ENCODE data around the gene DNAJC24. TPM values are rescaled to one million over a fixed set of nuclear protein-coding genes. Genes with fewer than 3 reads are reported as not detected.

The DNAJC24 gene
- polyA plus RNA-seq, 3 donors: 3.4 to 4.8 (median 4.4) TPM

DNA sequence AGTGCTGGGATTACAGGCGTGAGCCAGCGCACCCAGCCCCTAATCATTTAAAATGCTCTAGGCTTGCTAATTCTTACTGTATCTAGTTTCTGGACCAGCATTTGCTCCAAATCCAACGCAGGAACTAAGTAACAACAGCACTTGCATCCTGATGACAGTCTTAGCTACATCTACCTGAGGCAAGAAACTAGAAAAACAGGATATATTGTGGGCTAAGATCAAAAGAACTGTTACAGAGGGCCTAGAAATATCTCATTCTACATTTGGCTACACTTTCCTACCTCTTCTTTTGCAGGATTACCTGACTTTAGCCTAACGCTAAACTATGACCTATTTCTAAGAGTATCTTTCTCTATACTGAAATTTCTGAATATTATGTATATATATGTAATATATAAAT is 7.9 kb upstream of the DNAJC24 start:
- Mint-ChIP-seq H3K36me3 (no peaks in the 10 kb centered on the region), H3K27me3 (ENCODE audit: low read depth in 3 of 3) (peaks cover 9 to 19% (median 15%) of the 10 kb centered on the region in 3 donors), H3K9me3 (no peaks in the 10 kb centered on the region), H3K4me1 (peaks cover 2% of the 10 kb centered on the region), H3K27ac (no peak overlapping the region), H3K4me3 (no peak overlapping the region)
- TF ChIP-seq, protein P1, sequence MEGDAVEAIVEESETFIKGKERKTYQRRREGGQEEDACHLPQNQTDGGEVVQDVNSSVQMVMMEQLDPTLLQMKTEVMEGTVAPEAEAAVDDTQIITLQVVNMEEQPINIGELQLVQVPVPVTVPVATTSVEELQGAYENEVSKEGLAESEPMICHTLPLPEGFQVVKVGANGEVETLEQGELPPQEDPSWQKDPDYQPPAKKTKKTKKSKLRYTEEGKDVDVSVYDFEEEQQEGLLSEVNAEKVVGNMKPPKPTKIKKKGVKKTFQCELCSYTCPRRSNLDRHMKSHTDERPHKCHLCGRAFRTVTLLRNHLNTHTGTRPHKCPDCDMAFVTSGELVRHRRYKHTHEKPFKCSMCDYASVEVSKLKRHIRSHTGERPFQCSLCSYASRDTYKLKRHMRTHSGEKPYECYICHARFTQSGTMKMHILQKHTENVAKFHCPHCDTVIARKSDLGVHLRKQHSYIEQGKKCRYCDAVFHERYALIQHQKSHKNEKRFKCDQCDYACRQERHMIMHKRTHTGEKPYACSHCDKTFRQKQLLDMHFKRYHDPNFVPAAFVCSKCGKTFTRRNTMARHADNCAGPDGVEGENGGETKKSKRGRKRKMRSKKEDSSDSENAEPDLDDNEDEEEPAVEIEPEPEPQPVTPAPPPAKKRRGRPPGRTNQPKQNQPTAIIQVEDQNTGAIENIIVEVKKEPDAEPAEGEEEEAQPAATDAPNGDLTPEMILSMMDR (IDR thresholded peaks at IDR 0.05): no peak
- no peak overlapping the region for H2AFZ ChIP-seq (ENCODE audit: insufficient read depth, low read depth, low read length, poor library complexity, severe bottlenecking)
- H3K27me3 ChIP-seq (ENCODE audit: control insufficient read depth in 2 of 2, insufficient read depth in 2 of 2, low read length in 2 of 2): peaks cover 15 to 24% of the 10 kb centered on the region in 2 donors
- H3K9me3 ChIP-seq (replicated peaks in 1 of 2; ENCODE audit: control insufficient read depth in 1 of 2, insufficient read depth in 1 of 2, low read length in 2 of 2): no peaks in the 10 kb centered on the region
- no peak overlapping the region for H3K27ac ChIP-seq (ENCODE audit: low read depth in 1 of 2, low read length in 2 of 2)
- WGBS (ENCODE audit: insufficient coverage): 82% methylated on average over 2 of the region's 4 CpGs
- H3K4me2 ChIP-seq (replicated peaks; ENCODE audit: extremely low read depth, low read length, poor library complexity, severe bottlenecking): no peak overlapping the region
- no peaks in the 10 kb centered on the region for H3K36me3 ChIP-seq (replicated peaks in 1 of 2; ENCODE audit: control insufficient read depth in 1 of 2, insufficient read depth in 2 of 2, low read length in 2 of 2)
- no peaks in the 10 kb centered on the region for H3K4me1 ChIP-seq (ENCODE audit: control insufficient read depth in 1 of 2, insufficient read depth in 2 of 2, low read length in 2 of 2)
- H4K20me1 ChIP-seq (ENCODE audit: insufficient read depth, low read length): no peaks in the 10 kb centered on the region
- intact Hi-C loops (cut with micrococcal nuclease): loop anchor here (10.0 kb wide), 2 partner anchors 143 to 153 kb away; partner anchors contain the start of genes ELP4 (in 1 of the 2) and IMMP1L (in 1 of the 2)
- H3K79me2 ChIP-seq (ENCODE audit: insufficient read depth, low read length): no peaks in the 10 kb centered on the region
- DNase-seq: no peak
- H3K9ac ChIP-seq (ENCODE audit: insufficient read depth, low read length, poor library complexity, severe bottlenecking): no peak overlapping the region
- no peak overlapping the region for H3K4me3 ChIP-seq (replicated peaks in 1 of 3; ENCODE audit: low read depth in 2 of 3, low read length in 3 of 3)

DNA sequence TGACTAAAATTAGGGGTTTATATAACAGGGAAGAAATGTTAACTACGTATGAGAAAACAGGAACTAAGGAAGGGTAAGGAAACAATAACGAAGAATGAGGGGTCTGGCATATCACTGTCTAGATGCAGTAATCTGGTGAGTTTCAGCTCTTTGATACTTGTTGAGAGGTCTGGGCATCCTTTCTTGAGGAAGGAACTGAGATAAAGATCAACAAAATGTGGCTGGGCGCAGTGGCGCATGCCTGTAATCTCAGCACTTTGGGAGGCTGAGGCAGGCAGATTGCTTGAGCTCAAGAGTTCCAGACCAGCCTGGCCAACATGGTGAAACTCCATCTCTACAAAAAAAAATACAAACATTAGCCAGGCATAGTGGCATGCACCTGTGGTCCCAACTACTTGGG is 2.9 kb upstream of the DNAJC24 start:
- intact Hi-C loops (cut with micrococcal nuclease): loop anchor here (10.0 kb wide), 2 partner anchors 138 to 148 kb away; partner anchors contain the start of genes ELP4 (in 1 of the 2) and IMMP1L (in 1 of the 2)
- peak overlapping the region; percentile 21 for H2AFZ ChIP-seq (ENCODE audit: insufficient read depth, low read depth, low read length, poor library complexity, severe bottlenecking)
- DNase-seq: no peak
- H3K36me3 Mint-ChIP-seq: no peaks in the 10 kb centered on the region
- H4K20me1 ChIP-seq (ENCODE audit: insufficient read depth, low read length): no peaks in the 10 kb centered on the region
- TF ChIP-seq, protein P1 (IDR thresholded peaks at IDR 0.05): no peak
- peak overlapping the region in 1 of 2 donors; percentile 58 for H3K4me3 Mint-ChIP-seq
- no peak overlapping the region for H3K4me2 ChIP-seq (replicated peaks; ENCODE audit: extremely low read depth, low read length, poor library complexity, severe bottlenecking)
- no peak overlapping the region for H3K27ac ChIP-seq (ENCODE audit: low read depth in 1 of 2, low read length in 2 of 2)
- peaks cover 12 to 16% of the 10 kb centered on the region in 2 donors for H3K4me1 ChIP-seq (ENCODE audit: control insufficient read depth in 1 of 2, insufficient read depth in 2 of 2, low read length in 2 of 2)
- no peak overlapping the region for H3K4me3 ChIP-seq (replicated peaks in 1 of 3; ENCODE audit: low read depth in 2 of 3, low read length in 3 of 3)
- no peaks in the 10 kb centered on the region for H3K9me3 ChIP-seq (replicated peaks in 1 of 2; ENCODE audit: control insufficient read depth in 1 of 2, insufficient read depth in 1 of 2, low read length in 2 of 2)
- WGBS (ENCODE audit: insufficient coverage): 5% methylated on average over 4 of the region's 4 CpGs
- H3K27ac Mint-ChIP-seq: peak overlapping the region in 1 of 7 donors; percentile 4
- peaks cover 22% of the 10 kb centered on the region for H3K4me1 Mint-ChIP-seq
- peaks cover 23 to 40% of the 10 kb centered on the region in 2 donors for H3K27me3 ChIP-seq (ENCODE audit: control insufficient read depth in 2 of 2, insufficient read depth in 2 of 2, low read length in 2 of 2)
- no peaks in the 10 kb centered on the region for H3K9me3 Mint-ChIP-seq
- H3K9ac ChIP-seq (ENCODE audit: insufficient read depth, low read length, poor library complexity, severe bottlenecking): no peak overlapping the region
- peaks cover 18 to 38% (median 25%) of the 10 kb centered on the region in 3 donors for H3K27me3 Mint-ChIP-seq (ENCODE audit: low read depth in 3 of 3)
- H3K36me3 ChIP-seq (replicated peaks in 1 of 2; ENCODE audit: control insufficient read depth in 1 of 2, insufficient read depth in 2 of 2, low read length in 2 of 2): no peaks in the 10 kb centered on the region
- no peaks in the 10 kb centered on the region for H3K79me2 ChIP-seq (ENCODE audit: insufficient read depth, low read length)

Data from CD14-positive monocyte (primary cell).